ENCODE measurements around the gene SASH1.

The SASH1 gene

DNA sequence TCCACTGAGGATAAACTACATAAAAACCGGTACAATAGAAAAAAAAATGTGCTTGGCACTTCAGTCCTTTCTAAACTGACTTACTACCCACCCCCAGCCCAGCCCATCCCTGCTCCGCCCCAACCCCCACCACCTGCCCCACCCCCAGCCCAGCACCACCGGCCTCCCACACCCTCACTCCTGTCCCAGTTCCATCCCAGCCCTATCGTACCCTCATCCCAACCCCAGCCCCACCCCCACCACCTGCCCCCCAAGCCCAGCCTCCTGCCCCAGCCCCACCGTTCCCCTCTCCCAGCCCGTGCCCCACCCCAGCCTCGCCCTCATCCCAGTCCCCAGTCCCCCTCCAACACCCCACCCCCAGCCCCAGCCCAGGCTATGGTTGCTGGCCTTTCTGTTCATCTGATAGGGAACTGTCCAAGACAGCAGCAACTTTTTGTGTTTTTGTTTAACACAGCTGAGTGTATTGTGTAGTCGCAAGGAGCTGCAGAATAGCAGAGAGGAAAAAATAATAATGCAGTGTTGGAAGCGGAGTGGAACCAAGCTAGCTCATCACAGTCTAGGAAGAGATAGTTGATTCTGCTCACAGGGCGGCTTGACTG lies 61.9 kb downstream of the SASH1 start:
- no peak for DNase-seq (ENCODE audit: low read depth)

DNA sequence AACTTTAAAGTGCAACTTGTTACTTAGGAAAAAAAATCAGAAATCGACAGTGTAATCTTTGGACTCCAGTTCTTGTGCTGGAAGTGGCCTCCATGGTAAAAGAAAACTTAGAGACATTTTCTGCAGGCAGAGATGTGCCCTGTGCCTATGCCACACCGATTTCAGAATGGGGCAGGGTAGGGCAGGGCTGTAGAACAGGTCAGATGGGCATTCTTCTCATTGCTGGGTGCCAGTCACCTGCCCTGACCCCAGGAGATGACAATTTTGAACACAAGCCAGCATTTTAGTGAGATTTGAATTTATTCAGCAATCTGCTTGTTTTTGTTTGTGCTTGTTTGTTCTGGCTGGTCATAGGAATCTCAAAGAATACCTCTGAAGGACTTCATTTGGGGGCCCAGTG lies 63.3 kb downstream of the SASH1 start:
- no peak for DNase-seq (ENCODE audit: low read depth)

DNA sequence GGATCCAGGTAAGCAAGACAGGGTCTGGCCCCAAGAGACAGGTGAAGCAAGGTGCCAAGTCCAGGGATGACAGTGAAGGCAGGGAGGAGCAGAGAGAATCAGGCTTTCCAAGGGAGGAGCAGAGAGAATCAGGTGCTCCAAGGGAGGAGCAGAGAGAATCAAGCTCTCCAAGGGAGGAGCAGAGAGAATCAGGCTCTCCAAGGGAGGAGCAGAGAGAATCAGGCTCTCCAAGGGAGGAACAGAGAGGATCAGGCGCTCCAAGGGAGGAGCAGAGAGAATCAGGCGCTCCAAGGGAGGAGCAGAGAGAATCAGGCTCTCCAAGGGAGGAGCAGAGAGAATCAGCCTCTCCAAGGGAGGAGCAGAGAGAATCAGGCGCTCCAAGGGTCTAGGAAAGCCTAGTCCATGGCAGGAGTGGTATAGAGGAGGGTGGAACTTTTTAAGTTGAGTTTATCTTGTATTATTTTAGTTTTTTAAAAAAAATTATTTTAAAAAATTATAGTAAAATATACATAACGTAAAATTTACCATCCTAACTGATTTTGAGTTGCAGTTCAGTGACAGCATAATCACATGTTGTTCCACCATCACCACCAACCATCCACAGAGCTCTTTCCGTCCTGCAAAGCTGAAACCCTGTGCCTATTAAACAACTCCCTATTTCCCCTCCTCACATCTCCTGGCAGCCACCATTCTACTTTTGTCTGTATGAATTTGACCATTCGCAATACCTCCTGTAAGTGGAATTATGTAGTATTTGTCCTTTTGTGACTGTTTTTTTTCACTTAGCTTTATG lies 64.1 kb downstream of the SASH1 start:
- no peak for DNase-seq (ENCODE audit: low read depth)

DNA sequence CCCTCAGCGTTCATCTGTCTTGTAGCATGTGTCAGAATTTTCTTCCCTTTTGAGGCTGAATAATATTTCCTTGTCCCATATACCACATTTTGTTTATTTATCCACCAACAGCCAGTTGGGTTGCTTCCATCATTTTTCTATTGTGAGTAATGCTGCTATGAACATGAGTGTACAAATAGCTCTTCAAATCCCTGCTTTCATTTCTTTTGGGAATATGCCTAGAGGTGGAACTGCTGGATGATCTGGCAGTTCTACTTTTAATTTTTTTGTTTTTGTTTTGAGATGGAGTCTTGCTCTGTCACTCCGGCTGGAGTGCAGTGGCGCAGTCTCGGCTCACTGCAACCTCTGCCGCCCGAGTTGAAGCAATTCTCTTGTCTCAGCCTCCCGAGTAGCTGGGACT lies 64.7 kb downstream of the SASH1 start:
- DNase-seq (ENCODE audit: low read depth) = peak; percentile 91

DNA sequence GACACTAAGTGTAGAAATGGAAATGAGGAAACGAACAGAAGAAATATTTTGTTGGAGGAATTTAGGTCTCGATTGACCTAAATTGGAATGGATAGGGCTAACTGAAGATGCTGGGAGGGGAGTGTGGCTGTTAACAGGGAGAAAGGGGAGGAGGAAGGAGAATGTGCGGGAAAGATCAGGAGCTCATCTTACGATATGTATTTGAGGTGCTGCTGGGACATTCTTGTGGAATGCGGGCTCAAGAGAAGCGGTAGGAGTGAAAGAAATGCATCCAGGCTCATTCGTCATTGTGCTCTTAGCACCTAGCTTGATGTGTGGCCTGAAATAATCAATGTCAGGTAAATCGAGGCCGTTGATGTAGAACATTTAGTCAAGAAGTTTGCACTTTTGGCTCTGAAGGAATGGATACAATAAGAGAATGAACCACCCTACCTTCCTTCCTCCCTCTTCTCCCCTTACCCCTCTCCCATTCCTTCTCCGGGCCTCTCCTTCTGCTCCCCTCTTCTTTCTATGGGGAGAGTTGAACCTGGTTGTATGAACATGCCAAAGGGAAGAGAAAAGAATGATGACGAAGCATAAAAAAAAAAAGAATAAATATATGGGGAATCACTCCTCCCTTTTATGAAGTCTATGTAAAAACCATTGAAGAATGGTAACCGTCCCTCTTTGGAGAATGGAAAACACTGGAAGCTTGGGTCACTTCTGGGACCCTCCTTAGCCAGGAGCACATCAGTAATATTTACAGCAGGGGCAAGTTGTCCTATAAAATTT lies 70.9 kb downstream of the SASH1 start:
- no peak for DNase-seq (ENCODE audit: low read depth)

DNA sequence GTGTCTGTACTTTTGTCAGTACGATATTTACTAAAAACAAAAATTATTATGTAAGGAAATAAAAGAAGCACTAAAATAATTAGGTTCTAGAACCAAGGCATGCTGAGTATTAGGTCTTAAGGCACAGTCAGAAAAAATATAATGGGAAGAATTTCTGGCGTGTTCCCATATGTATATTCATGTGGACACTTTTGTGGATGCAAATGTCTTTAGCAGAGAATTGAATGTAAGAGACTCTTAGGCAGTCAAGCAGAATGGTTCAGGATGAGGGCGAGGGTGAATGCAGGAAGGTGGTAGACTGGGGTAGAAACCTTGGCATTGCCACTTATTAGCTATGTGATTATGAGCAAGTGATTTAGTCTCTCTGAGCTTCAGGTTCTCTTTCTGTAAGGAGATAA lies 71.5 kb downstream of the SASH1 start:
- DNase-seq (ENCODE audit: low read depth) = no peak

DNA sequence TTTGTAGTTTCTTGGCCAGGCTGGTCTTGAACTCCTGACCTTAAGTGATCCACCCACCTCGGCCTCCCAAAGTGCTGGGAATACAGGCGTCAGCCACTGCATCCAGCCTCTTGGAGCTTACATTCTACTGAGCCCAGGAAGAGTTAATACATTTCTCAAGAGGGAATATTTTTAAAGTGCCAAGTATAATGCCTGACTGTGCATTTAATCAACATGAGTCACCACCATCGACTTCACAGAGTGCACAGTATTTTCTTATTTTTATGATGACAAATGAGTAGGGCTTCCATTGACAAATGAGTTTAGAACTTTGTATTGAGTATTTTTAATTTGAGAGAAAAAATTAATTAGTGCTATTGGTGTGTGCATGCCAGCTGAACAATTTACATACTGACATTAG lies 72.2 kb downstream of the SASH1 start:
- peak; percentile 78 for DNase-seq (ENCODE audit: low read depth)

DNA sequence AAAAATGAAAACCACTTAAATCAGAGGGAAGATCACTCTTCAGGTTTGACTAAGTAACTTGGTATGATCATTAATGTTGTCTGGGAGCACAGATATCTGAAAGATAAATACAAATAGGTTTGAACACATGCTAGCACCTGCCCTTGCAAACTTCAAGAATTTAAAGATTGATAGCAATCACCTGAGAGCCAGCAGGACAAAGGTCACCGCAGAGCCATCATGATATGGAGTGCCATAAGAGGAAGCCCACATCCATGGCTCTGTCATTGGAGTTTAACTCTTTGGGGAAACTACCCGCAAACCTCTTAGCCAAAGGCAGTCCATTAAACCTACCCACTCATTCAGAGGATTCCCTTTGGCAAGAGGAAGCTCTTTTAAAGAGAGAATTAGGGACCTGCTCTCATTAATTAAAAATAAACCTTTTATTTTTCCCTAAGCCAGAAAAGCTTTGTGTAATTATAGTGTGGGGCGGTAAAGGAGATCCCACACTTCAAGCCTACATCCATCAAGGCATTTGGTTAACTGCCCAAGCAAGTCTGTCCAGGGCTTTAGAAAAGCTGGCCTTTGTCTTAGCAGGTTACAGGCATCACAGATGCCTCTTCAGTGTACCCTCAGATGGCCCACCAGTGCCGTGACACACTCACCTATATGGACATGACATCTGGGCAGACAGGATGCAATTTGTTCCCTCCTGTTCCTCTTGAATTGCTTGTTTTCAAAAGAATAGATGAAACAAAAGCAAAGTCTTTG lies 73.0 kb downstream of the SASH1 start:
- DNase-seq (ENCODE audit: low read depth) = no peak

DNA sequence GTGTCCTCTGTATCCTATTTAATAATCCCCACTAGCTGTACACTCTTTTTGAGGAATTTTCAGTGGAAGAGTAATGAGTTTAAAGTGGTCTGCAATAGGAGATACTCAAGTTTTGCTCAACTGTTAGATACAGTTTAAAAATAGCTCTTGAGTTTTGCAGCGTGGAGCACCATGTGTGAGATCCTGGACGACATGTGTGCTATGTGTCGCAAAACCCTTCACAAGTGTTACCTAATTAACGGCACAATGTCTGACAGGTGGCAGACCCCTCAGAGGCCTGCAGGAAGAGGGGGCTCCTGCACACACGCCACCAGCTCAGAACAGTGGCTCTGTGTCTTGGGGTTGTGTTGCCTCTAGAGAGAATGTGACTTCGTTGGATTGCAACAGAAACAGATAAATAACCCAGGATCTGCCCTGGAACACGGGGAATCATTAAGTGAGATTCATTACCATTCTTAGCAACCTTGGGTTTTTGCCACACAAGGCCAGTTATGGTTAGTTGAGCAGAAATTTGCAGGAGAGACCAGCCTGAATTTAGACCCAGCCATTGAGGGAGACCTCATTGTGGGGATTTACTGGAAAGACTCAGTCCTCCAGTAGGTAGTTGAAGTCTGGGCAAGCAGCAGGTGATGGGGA lies 73.8 kb downstream of the SASH1 start:
- peak; percentile 55 for DNase-seq (ENCODE audit: low read depth)

DNA sequence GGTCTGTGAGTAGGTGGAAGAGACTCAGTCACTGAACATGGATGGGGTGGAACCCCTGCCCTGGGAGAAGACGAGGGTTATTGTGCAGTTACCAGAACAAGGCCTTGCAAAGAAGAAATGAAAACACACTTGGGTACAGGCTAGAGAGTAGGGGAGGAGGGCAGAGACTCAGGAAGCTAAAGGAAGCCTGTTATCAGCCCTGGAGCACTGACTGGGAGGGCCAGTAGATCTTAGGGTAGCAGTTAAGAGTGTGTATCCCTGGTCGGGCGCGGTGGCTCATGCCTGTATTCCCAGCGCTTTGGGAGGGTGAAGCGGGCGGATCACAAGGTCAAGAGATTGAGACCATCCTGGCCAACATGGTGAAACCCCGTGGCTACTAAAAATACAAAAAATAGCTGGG lies 74.4 kb downstream of the SASH1 start:
- no peak for DNase-seq (ENCODE audit: low read depth)

DNA sequence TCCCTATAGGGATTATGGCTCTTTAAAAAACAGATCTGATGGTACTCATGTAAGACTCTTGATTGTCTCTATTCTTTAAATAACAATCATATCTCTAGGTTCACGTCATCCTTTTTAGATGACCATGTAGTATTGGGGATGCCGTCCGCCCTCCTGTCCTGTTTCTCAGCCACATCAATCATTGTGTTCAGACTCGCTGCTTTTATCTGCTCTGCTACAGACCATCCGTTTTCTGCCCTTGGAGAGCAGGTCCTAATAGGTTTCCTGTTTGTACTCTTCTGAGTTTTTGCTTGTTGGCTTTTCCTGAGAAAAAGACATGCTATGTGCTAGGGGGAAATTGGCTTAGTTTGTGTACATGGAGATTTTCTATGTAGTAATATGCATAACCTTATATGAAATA lies 76.8 kb downstream of the SASH1 start:
- no peak for DNase-seq (ENCODE audit: low read depth)

DNA sequence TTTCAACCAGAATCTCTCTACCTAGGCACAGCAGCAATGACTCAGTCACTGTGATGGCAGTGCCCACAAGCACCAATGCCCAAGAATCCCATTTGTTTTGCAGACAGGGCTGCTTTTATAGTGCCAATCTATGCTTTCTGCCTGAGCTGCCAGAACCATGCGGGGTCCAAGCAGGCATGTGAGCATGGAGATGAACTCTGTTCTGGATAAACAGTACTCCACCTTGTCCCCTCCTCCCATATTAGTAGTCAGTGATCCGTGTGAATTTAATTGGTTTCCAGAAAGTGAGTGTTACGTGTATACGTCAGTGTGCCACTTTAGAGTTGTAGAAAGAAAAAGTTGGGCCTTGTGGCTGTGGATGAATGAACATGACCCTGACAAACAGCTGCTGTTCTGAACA lies 79.4 kb downstream of the SASH1 start:
- DNase-seq (ENCODE audit: low read depth) = no peak

DNA sequence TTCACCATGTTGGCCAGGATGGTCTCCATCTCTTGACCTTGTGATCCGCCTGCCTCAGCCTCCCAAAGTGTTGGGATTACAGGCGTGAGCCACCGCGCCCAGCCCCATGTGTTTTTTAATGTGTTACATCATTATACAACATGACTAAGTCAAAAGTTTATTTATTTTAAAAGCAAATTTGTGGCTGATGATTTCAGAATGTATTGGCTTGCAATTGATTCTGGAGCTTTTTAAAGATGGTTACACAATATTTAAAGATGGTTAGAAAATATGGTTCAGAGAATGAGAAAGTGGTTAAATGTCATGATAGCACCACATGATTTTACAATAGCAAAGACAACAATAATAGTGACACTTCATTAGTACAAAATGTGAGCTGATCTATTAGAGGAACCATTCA lies 80.5 kb downstream of the SASH1 start:
- no peak for DNase-seq (ENCODE audit: low read depth)

DNA sequence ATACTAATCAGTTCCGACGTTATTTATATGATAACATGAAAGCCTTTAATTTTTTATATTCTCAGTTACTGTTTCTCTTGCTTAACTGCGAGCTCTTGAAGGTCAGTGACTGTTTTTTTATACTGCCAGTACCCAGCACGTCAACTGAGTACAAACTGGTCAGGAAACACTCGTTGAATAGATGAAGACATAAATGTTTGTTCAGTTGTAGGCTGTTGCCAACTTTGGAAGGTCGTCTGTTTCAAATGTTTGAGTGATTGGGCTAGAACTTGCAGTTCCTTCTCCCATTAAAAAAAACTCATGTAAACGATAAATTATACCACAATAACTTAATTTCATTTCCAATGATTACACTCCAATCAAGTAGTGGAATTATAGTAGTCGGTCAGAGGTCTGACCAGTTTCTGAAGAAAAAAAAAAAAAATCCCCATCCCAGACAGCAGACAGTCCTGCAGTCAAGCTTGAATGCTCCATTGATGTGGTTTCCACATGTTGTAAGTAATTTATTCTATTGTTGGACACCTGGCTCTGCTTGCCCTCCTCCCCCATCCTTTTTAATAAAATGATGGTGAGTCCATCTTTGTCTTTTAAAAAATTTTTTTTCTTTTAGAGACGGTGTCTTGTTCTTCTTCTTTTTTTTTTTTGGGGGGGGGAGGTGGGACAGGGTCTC lies 81.1 kb downstream of the SASH1 start:
- DNase-seq (ENCODE audit: low read depth) = no peak

DNA sequence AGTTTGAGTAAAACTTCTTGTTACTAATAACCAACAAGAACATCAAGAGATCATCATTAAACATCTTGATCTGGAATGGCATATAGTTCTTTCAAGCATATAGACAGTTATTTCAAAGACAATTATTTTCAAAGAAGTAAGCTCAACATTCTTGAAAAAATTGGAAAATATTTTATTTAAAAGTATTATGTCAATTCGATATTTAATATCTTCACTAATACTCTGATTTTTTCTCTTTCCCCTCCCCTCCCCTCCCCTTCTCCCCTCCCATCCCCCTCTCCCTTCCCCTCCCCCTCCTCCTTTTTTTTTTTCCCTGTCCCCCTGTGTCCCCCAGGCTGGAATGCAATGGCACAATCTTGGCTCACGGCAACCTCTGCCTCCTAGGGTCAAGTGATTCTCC lies 82.8 kb downstream of the SASH1 start:
- DNase-seq (ENCODE audit: low read depth) = no peak

DNA sequence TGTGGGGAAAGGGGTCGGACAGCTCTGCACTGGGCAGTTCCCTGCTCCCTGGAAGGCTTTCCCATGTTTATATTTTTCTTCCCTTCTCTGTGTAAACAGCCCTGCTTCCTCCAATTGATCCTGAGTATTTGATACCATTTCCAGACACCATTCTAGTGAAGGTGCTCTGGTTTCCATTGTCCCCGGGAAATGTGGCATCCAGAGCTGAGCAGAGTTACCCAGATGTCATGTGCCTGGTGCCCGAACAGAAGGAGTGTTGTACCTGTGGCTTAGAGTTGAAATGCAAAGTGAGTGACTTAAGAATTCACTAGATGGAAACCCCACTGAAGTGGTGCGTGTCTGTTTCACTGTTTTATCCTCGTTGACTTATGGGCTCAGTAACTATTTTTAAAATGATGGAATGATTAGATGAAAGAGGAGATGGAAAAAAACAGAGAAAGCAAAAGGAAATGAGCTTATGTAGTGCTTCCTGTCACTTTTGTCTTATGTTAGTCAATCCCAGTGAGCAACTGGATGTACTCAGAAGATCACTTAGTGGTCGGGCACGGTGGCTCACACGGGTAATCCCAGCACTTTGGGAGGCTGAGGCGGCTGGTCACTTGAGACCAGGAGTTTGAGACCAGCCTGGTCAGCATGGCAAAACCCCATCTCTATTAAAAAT lies 83.8 kb downstream of the SASH1 start:
- DNase-seq (ENCODE audit: low read depth) = no peak

DNA sequence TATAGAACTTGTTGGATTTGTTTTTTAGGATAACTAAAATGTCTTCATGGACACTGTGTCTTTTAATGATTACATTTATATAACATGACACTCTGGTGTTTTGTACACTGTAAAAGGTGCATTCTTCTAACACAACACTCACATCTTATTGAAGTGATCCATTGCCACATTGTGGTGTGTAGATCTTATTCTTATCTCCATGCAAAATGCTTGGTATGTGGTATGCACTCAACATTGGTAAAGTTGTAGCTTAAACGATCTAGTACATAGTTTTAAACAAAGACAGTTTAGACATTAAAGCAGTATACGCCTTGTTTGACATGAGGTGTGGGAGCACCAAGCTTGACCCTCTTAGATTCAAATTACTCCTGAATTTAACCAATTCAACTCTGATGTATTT lies 84.7 kb downstream of the SASH1 start:
- DNase-seq (ENCODE audit: low read depth) = peak; percentile 82

DNA sequence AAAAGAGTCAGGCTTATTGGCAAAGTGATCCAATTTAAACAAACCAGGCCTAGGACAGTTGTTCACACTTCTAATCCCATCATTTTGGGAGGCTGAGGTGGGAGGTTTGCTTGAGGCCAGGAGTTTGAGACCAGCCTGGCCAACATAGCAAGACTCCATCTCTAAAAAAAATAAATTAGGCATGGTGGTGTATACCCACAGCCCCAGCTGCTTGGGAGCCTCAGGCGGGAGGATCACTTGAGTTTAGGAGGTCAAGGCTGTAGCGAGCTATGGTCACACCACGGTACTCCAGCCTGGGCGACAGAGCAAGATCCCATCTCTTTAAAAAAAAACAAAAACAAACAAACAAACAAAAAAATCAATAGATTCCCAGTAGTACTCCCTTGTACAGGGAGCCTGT lies 86.8 kb downstream of the SASH1 start:
- no peak for DNase-seq (ENCODE audit: low read depth)

DNA sequence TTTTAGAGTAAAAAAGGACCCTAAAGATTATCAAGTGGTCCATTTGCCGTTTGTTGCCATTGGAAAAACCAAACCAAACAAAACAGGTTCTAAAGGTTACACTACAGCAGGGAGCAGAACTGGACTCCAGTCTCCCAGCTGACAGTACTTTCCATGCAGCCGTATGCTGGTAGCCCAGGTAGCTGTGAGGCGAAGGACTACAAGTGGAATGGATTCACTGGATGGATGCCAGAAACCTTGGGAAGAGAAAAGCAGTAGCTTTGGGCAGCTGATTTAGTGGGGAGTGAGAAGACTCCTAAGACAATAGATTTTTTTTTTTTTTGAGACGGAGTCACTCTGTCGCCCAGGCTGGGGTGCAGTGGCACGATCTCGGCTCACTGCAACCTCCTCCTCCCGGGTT lies 88.3 kb downstream of the SASH1 start:
- no peak for DNase-seq (ENCODE audit: low read depth)

DNA sequence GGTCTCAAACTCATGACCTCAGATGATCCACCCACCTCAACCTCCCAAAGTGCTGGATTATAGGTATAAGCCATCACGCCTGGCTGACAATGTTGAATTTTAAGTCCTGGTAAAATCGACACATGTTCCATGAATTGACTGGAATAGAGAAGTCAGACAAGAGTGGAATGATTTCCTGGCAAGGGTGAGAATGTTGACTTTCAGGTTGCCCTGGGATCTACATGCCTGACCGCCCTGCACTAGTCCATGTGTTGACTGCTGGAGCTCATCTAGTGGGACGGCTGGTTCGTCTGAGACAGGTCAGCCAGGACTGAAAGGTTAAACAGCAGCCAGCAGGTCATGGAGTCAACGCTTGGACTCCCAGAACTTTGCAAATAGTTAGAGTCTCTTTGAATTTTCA lies 88.8 kb downstream of the SASH1 start:
- DNase-seq (ENCODE audit: low read depth) = no peak

DNA sequence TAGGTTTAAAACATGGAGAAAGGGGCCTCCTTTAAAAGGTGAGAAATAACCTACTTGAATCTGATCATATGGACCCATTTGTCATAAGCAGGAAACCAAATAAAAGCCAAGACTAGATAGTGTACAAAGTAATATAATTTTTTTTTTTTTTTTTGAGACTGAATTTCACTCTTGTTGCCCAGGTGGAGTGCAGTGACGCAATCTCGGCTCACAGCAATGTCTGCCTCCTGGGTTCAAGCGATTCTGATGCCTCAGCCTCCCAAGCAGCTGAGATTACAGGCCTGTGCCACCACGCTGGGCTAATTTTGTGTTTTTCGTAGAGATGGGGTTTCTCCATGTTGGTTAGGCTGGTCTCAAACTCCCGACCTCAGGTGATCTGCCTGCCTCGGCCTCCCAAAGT lies 89.2 kb downstream of the SASH1 start:
- no peak for DNase-seq (ENCODE audit: low read depth)

Data from amniotic epithelial cell (primary cell).